ENCODE measurements around the gene USP24.

DNA sequence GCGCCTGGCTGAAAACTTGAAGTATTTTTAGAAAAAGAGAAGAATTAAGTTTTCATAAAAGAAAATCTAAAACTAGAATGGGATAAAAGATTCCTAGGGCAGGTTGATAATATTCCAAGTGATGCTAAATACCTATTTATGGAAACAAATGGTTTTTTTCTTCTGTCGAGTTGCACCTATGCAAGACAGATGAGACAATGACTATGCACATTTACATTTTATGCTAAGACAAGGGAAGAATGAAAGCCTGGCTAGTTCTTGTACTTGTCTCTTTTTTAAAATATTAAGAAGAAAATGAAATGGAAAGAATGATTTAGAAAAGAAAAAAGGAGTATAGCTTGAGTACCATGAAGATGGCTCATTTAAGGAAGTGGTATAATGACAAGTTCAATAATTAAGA lies 24.4 kb upstream of the USP24 start:
- TF ChIP-seq, protein P1, sequence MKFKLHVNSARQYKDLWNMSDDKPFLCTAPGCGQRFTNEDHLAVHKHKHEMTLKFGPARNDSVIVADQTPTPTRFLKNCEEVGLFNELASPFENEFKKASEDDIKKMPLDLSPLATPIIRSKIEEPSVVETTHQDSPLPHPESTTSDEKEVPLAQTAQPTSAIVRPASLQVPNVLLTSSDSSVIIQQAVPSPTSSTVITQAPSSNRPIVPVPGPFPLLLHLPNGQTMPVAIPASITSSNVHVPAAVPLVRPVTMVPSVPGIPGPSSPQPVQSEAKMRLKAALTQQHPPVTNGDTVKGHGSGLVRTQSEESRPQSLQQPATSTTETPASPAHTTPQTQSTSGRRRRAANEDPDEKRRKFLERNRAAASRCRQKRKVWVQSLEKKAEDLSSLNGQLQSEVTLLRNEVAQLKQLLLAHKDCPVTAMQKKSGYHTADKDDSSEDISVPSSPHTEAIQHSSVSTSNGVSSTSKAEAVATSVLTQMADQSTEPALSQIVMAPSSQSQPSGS (CRISPR knock-in tag; IDR thresholded peaks at IDR 0.05; ENCODE audit: borderline replicate concordance, low read depth), result no peak
- TF ChIP-seq, protein P2, sequence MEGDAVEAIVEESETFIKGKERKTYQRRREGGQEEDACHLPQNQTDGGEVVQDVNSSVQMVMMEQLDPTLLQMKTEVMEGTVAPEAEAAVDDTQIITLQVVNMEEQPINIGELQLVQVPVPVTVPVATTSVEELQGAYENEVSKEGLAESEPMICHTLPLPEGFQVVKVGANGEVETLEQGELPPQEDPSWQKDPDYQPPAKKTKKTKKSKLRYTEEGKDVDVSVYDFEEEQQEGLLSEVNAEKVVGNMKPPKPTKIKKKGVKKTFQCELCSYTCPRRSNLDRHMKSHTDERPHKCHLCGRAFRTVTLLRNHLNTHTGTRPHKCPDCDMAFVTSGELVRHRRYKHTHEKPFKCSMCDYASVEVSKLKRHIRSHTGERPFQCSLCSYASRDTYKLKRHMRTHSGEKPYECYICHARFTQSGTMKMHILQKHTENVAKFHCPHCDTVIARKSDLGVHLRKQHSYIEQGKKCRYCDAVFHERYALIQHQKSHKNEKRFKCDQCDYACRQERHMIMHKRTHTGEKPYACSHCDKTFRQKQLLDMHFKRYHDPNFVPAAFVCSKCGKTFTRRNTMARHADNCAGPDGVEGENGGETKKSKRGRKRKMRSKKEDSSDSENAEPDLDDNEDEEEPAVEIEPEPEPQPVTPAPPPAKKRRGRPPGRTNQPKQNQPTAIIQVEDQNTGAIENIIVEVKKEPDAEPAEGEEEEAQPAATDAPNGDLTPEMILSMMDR (IDR thresholded peaks at IDR 0.05), result no peak
- no peak for TF ChIP-seq ZNF423 (CRISPR knock-in tag; IDR thresholded peaks at IDR 0.05)
- TF ChIP-seq, protein P3, sequence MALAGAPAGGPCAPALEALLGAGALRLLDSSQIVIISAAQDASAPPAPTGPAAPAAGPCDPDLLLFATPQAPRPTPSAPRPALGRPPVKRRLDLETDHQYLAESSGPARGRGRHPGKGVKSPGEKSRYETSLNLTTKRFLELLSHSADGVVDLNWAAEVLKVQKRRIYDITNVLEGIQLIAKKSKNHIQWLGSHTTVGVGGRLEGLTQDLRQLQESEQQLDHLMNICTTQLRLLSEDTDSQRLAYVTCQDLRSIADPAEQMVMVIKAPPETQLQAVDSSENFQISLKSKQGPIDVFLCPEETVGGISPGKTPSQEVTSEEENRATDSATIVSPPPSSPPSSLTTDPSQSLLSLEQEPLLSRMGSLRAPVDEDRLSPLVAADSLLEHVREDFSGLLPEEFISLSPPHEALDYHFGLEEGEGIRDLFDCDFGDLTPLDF (CRISPR knock-in tag; IDR thresholded peaks at IDR 0.05), result no peak
- no peak for TF ChIP-seq TEAD1 (CRISPR knock-in tag; IDR thresholded peaks at IDR 0.05)
- no peak for TF ChIP-seq ZNF416 (CRISPR knock-in tag; IDR thresholded peaks at IDR 0.05)
- TF ChIP-seq SMAD4 (CRISPR knock-in tag; IDR thresholded peaks at IDR 0.05), result no peak
